SK-N-SH (cell line): ENCODE data around the gene KLHDC8A. TPM values are rescaled to one million over a fixed set of nuclear protein-coding genes. Genes with fewer than 3 reads are reported as not detected.

ENCODE experiments used
- EP300 ChIP-seq, 2 experiments: IDR thresholded peaks; 2 replicates each; pipeline versions ENCODE4 v1.4.0 to v1.6.1; 2012; ENCODE audit warnings: borderline replicate concordance in 1 of 2, low read depth in 1 of 2, low read length in 1 of 2
- EZH2phosphoT487 ChIP-seq: fragments of 200-600 bp; sonication (generic); IDR thresholded peaks from 2 replicates; pipeline ENCODE4 v1.6.1; 2017; ENCODE audit warnings: low read depth, mixed run types, mild to moderate bottlenecking, antibody characterized with exemption, moderate library complexity, borderline replicate concordance
- FOSL2 ChIP-seq: IDR thresholded peaks from 2 replicates; pipeline ENCODE4 v1.4.0; 2012; ENCODE audit warnings: low read depth, mild to moderate bottlenecking, moderate library complexity, borderline replicate concordance
- FOXJ3 ChIP-seq: sonication (generic); formaldehyde crosslinking; IDR thresholded peaks from 2 replicates; pipeline ENCODE4 v1.5.1; 2020; ENCODE audit warnings: mild to moderate bottlenecking, missing genetic modification reagents
- FOXM1 ChIP-seq: IDR thresholded peaks from 2 replicates; pipeline ENCODE4 v1.4.0; 2012; ENCODE audit warnings: low read depth, mild to moderate bottlenecking
- GABPA ChIP-seq: IDR thresholded peaks from 2 replicates; pipeline ENCODE4 v1.4.0; 2012; ENCODE audit warnings: low read depth, mild to moderate bottlenecking
- GATA2 ChIP-seq: sonication (generic); formaldehyde crosslinking; IDR thresholded peaks from 2 replicates; pipeline ENCODE4 v1.5.0; 2020; ENCODE audit warnings: mild to moderate bottlenecking, missing genetic modification reagents
- IRF3 ChIP-seq: fragments of 150-350 bp; IDR thresholded peaks from 2 replicates; pipeline ENCODE4 v1.6.1; 2016; ENCODE audit warnings: mild to moderate bottlenecking, low read depth, low read length
- JUND ChIP-seq: IDR thresholded peaks from 2 replicates; pipeline ENCODE4 v1.4.0; 2012
- MAX ChIP-seq: IDR thresholded peaks from 2 replicates; pipeline ENCODE4 v1.4.0; 2012; ENCODE audit warnings: low read depth
- MEF2A ChIP-seq: IDR thresholded peaks from 2 replicates; pipeline ENCODE4 v1.4.0; 2012; ENCODE audit warnings: low read depth, borderline replicate concordance
- MXI1 ChIP-seq: IDR thresholded peaks from 2 replicates; pipeline ENCODE4 v1.6.1; 2012; ENCODE audit warnings: mild to moderate bottlenecking, low read depth, low read length, improper control_type of control experiment
- NFIC ChIP-seq: IDR thresholded peaks from 2 replicates; pipeline ENCODE4 v1.4.0; 2012; ENCODE audit warnings: borderline replicate concordance
- RAD21 ChIP-seq: IDR thresholded peaks from 2 replicates; pipeline ENCODE4 v1.6.1; 2012; ENCODE audit warnings: mild to moderate bottlenecking, low read length
- RFX5 ChIP-seq: IDR thresholded peaks from 2 replicates; pipeline ENCODE4 v1.6.1; 2012; ENCODE audit warnings: mild to moderate bottlenecking, improper control_type of control experiment, low read length
- SIN3A ChIP-seq: IDR thresholded peaks from 2 replicates; pipeline ENCODE4 v1.6.1; 2012; ENCODE audit warnings: low read depth, mild to moderate bottlenecking, low read length, moderate library complexity, borderline replicate concordance
- SMC3 ChIP-seq: IDR thresholded peaks from 2 replicates; pipeline ENCODE4 v1.6.1; 2012; ENCODE audit warnings: low read depth, low read length, improper control_type of control experiment
- TAF1 ChIP-seq: IDR thresholded peaks from 2 replicates; pipeline ENCODE4 v1.6.1; 2012; ENCODE audit warnings: low read depth, mild to moderate bottlenecking, low read length, moderate library complexity, borderline replicate concordance
- USF1 ChIP-seq: IDR thresholded peaks from 2 replicates; pipeline ENCODE4 v1.4.0; 2012; ENCODE audit warnings: low read depth, borderline replicate concordance
- USF2 ChIP-seq: fragments of 150-350 bp; IDR thresholded peaks from 2 replicates; pipeline ENCODE4 v1.6.1; 2017; ENCODE audit warnings: antibody characterized with exemption, low read length, low read depth, borderline replicate concordance
- YY1 ChIP-seq: IDR thresholded peaks from 2 replicates; pipeline ENCODE4 v1.4.0; 2012; ENCODE audit warnings: low read depth, mild to moderate bottlenecking
- polyA plus RNA-seq, 3 experiments: library from polyadenylated mRNA; depleted of rRNA; stranded (reverse); fragments of >200 nt; gene quantifications; 2 replicates each; pipeline ENCODE4 v1.2.3, GENCODE V29; 2012

The KLHDC8A gene
- polyA plus RNA-seq, 1 of the 3 experiments (the other 2 are of a cell fraction) = 0.02 TPM

- TF ChIP-seq IRF3 (no peak), USF1 (no peak), FOSL2 (peak; percentile 80), NFIC (peak; percentile 62; the same call in 1 of the 2 replicates), YY1 (no peak), MEF2A (peak; percentile 76; the same call in 1 of the 2 replicates), FOXJ3 (CRISPR knock-in tag) (no peak), USF2 (no peak), GATA2 (CRISPR knock-in tag) (no peak), RFX5 (no peak), EP300 (IDR thresholded peaks at IDR 0.05; ENCODE audit: borderline replicate concordance in 1 of 2, low read depth in 1 of 2, low read length in 1 of 2) (peak in 1 of 2 experiments; percentile 76; a peak in 1 of 4 replicates), RAD21 (no peak), SMC3 (no peak), GABPA (no peak), MXI1 (no peak), JUND (peak; percentile 79), MAX (no peak), SIN3A (peak; percentile 28; the same call in 1 of the 2 replicates), FOXM1 (no peak), TAF1 (no peak), EZH2phosphoT487 (no peak)
- TF ChIP-seq, all 33 proteins: peak for 14
Measured at GRCh38 chr1:205294175-205294917, 62.4 kb downstream of the KLHDC8A start (continued).
